ENCODE measurements around the gene C22orf15. TPM values are rescaled to one million over a fixed set of nuclear protein-coding genes. Genes with fewer than 3 reads are reported as not detected.

Gene C22orf15
- total RNA-seq, 1 donor from 2014 or later: not detected

DNA sequence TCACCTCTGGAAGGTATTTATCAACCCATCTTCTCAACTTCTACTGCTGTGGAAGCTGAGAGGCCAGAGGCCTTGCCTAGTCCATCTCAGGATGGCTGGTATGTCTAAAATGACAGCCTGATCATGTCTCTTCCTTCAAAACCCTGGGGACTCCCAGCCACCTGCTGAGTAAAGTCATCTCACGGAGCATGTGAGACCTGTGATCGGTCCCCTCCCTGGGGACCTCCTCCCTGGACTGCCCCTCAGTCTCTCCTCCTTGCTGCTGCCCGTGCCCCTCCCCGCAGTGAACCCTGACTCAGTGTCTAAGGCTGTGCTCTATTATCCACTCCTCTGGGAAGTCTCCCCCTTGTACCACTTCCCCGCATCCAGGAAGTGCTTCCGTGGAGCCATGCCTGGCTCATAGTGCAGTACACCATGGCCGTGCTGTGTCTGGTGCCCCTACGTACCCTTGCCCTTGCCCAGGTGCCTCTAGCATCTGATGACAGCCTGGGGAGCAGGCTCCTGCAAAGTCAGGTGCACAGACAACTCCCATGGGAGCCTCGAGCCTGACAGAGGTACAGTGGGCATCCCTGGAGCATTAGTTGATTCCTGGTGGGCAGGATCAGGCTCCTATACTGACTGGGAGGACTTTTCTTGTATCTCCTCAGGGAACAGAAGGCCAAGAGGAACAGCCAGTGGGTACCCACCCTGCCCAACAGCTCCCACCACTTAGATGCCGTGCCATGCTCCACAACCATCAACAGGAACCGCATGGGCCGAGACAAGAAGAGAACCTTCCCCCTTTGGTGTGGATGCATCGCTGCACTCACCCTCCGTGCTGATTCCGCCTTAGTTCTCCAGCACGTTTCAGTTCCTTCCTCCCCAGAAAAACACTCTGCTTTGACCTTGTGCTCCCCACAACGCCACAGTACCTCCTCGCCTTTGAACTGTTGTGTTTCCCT is 37.8 kb downstream of the C22orf15 start:
- Histone ChIP-seq H3K4me3 (ENCODE audit: low read length in 3 of 3) (no peak overlapping the region), H3K27ac (ENCODE audit: low read depth, low read length) (no peak overlapping the region), H3K9me3 (ENCODE audit: control insufficient read depth in 3 of 3, low read length in 3 of 3) (no peaks in the 10 kb centered on the region), H3K9ac (ENCODE audit: low read depth in 1 of 3, low read length in 3 of 3) (no peak overlapping the region), H3K27me3 (ENCODE audit: control insufficient read depth in 3 of 3, insufficient read depth in 3 of 3, low read length in 3 of 3) (no peaks in the 10 kb centered on the region), H3K4me1 (ENCODE audit: control insufficient read depth in 3 of 3, insufficient read depth in 3 of 3, low read length in 3 of 3) (peaks cover 0 to 2% (median 0%) of the 10 kb centered on the region in 3 donors), H3K36me3 (ENCODE audit: control insufficient read depth in 3 of 3, insufficient read depth in 3 of 3, low read length in 3 of 3) (peaks cover 58 to 65% (median 58%) of the 10 kb centered on the region in 3 donors)

- H3K9me3 ChIP-seq (ENCODE audit: control insufficient read depth in 3 of 3, low read length in 3 of 3): no peaks in the 10 kb centered on the region
- no peak overlapping the region for H3K9ac ChIP-seq (ENCODE audit: low read depth in 1 of 3, low read length in 3 of 3)
- peaks cover 0 to 1% (median 0%) of the 10 kb centered on the region in 3 donors for H3K4me1 ChIP-seq (ENCODE audit: control insufficient read depth in 3 of 3, insufficient read depth in 3 of 3, low read length in 3 of 3)
- H3K4me3 ChIP-seq (ENCODE audit: low read length in 3 of 3): no peak overlapping the region
- H3K27me3 ChIP-seq (ENCODE audit: control insufficient read depth in 3 of 3, insufficient read depth in 3 of 3, low read length in 3 of 3): no peaks in the 10 kb centered on the region
- no peak overlapping the region for H3K27ac ChIP-seq (ENCODE audit: low read depth, low read length)
- H3K36me3 ChIP-seq (ENCODE audit: control insufficient read depth in 3 of 3, insufficient read depth in 3 of 3, low read length in 3 of 3): peaks cover 62 to 66% (median 65%) of the 10 kb centered on the region in 3 donors
Observed at GRCh38 chr22:23801238-23801821, 38.5 kb downstream of the C22orf15 start.

- no peaks in the 10 kb centered on the region for H3K27me3 ChIP-seq (ENCODE audit: control insufficient read depth in 3 of 3, insufficient read depth in 3 of 3, low read length in 3 of 3)
- no peak overlapping the region for H3K27ac ChIP-seq (ENCODE audit: low read depth, low read length)
- no peak overlapping the region for H3K4me3 ChIP-seq (ENCODE audit: low read length in 3 of 3)
- H3K36me3 ChIP-seq (ENCODE audit: control insufficient read depth in 3 of 3, insufficient read depth in 3 of 3, low read length in 3 of 3): peaks cover 60 to 64% (median 61%) of the 10 kb centered on the region in 3 donors
- H3K4me1 ChIP-seq (ENCODE audit: control insufficient read depth in 3 of 3, insufficient read depth in 3 of 3, low read length in 3 of 3): no peaks in the 10 kb centered on the region
- no peak overlapping the region for H3K9ac ChIP-seq (ENCODE audit: low read depth in 1 of 3, low read length in 3 of 3)
- no peaks in the 10 kb centered on the region for H3K9me3 ChIP-seq (ENCODE audit: control insufficient read depth in 3 of 3, low read length in 3 of 3)
Observed at GRCh38 chr22:23801886-23802377, 39.1 kb downstream of the C22orf15 start.

GRCh38 chr22:23803001-23803819 is 40.4 kb downstream of the C22orf15 start:
- Histone ChIP-seq H3K4me1 (ENCODE audit: control insufficient read depth in 3 of 3, insufficient read depth in 3 of 3, low read length in 3 of 3) (no peaks in the 10 kb centered on the region), H3K4me3 (ENCODE audit: low read length in 3 of 3) (no peak overlapping the region), H3K9me3 (ENCODE audit: control insufficient read depth in 3 of 3, low read length in 3 of 3) (no peaks in the 10 kb centered on the region), H3K36me3 (ENCODE audit: control insufficient read depth in 3 of 3, insufficient read depth in 3 of 3, low read length in 3 of 3) (peaks cover 54 to 61% (median 57%) of the 10 kb centered on the region in 3 donors), H3K9ac (ENCODE audit: low read depth in 1 of 3, low read length in 3 of 3) (no peak overlapping the region), H3K27ac (ENCODE audit: low read depth, low read length) (no peak overlapping the region), H3K27me3 (ENCODE audit: control insufficient read depth in 3 of 3, insufficient read depth in 3 of 3, low read length in 3 of 3) (no peaks in the 10 kb centered on the region)

DNA sequence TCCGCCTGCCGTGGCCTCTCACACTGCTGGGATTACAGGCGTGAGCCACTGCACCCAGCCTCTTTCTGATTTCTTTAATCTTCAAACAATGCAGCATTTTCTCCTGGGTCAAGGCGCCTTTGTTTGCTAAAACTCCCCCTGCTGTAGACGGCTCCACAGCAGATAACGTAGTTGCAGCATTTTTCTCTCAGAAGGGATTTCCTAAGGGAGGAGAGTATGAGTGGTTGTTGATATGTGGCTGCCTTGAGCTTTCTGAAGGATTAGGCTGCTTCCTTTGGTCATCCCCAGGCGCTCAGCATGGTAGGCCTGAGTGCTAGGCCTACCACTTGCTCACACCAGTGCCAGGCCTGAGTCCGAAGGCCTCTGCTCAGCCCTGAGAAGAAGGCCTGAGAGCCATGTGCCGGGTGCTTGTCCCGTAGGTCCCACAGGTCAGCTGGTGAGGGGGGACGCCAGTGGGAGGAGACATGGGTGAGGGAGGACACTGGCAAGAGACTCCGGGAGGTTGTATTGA is 42.0 kb downstream of the C22orf15 start:
- Histone ChIP-seq H3K27me3 (ENCODE audit: control insufficient read depth in 3 of 3, insufficient read depth in 3 of 3, low read length in 3 of 3) (no peaks in the 10 kb centered on the region), H3K9ac (ENCODE audit: low read depth in 1 of 3, low read length in 3 of 3) (peak overlapping the region in 1 of 3 donors; percentile 21), H3K36me3 (ENCODE audit: control insufficient read depth in 3 of 3, insufficient read depth in 3 of 3, low read length in 3 of 3) (peaks cover 50 to 55% (median 53%) of the 10 kb centered on the region in 3 donors), H3K9me3 (ENCODE audit: control insufficient read depth in 3 of 3, low read length in 3 of 3) (no peaks in the 10 kb centered on the region), H3K4me1 (ENCODE audit: control insufficient read depth in 3 of 3, insufficient read depth in 3 of 3, low read length in 3 of 3) (no peaks in the 10 kb centered on the region), H3K27ac (ENCODE audit: low read depth, low read length) (no peak overlapping the region), H3K4me3 (ENCODE audit: low read length in 3 of 3) (no peak overlapping the region)

DNA sequence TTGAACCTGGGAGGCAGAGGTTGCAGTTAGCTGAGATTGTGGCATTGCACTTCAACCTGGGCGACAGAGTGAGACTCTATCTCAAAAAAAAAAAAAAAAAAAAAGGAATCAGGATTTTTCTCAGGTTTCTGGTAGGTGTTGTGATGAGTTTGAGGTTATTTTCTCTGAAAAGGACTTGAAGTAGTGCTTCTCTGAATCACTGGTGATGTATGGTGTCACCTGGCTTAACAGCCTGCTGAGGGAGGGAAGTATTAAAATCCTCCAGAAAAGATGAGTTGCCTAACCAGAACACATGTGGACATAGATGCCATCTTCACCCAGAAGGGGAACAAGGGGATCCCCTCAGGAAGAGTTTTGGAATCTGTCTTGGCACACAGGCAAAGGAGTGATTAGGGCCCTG is 44.0 kb downstream of the C22orf15 start:
- Histone ChIP-seq H3K36me3 (ENCODE audit: control insufficient read depth in 3 of 3, insufficient read depth in 3 of 3, low read length in 3 of 3) (peaks cover 36 to 48% (median 36%) of the 10 kb centered on the region in 3 donors), H3K27ac (ENCODE audit: low read depth, low read length) (no peak overlapping the region), H3K4me1 (ENCODE audit: control insufficient read depth in 3 of 3, insufficient read depth in 3 of 3, low read length in 3 of 3) (no peaks in the 10 kb centered on the region), H3K9ac (ENCODE audit: low read depth in 1 of 3, low read length in 3 of 3) (no peak overlapping the region), H3K27me3 (ENCODE audit: control insufficient read depth in 3 of 3, insufficient read depth in 3 of 3, low read length in 3 of 3) (no peaks in the 10 kb centered on the region), H3K9me3 (ENCODE audit: control insufficient read depth in 3 of 3, low read length in 3 of 3) (no peaks in the 10 kb centered on the region), H3K4me3 (ENCODE audit: low read length in 3 of 3) (no peak overlapping the region)

- Histone ChIP-seq H3K4me1 (ENCODE audit: control insufficient read depth in 3 of 3, insufficient read depth in 3 of 3, low read length in 3 of 3) (peaks cover 0 to 11% (median 4%) of the 10 kb centered on the region in 3 donors), H3K9me3 (ENCODE audit: control insufficient read depth in 3 of 3, low read length in 3 of 3) (no peaks in the 10 kb centered on the region), H3K36me3 (ENCODE audit: control insufficient read depth in 3 of 3, insufficient read depth in 3 of 3, low read length in 3 of 3) (peaks cover 17 to 25% (median 22%) of the 10 kb centered on the region in 3 donors), H3K4me3 (ENCODE audit: low read length in 3 of 3) (no peak overlapping the region), H3K9ac (ENCODE audit: low read depth in 1 of 3, low read length in 3 of 3) (no peak overlapping the region), H3K27ac (ENCODE audit: low read depth, low read length) (no peak overlapping the region), H3K27me3 (ENCODE audit: control insufficient read depth in 3 of 3, insufficient read depth in 3 of 3, low read length in 3 of 3) (no peaks in the 10 kb centered on the region)
Observed at GRCh38 chr22:23812378-23812777, 49.6 kb downstream of the C22orf15 start.

Other genes starting within 250 kb of the C22orf15 start
- gene IGLL1, start 182.7 kb upstream of the C22orf15 start, total RNA-seq: not detected
- 0.52 TPM for gene DRICH1, start 130.7 kb upstream of the C22orf15 start, total RNA-seq
- gene RGL4, start 72.0 kb upstream of the C22orf15 start, total RNA-seq: 0.52 TPM
- gene ZNF70, start 11.9 kb upstream of the C22orf15 start, total RNA-seq: 3.1 TPM
- not detected for gene VPREB3, start 8.6 kb upstream of the C22orf15 start, total RNA-seq
- 3.7 TPM for gene CHCHD10, start 5.0 kb downstream of the C22orf15 start, total RNA-seq
- 6.3 TPM for gene MMP11, start 9.9 kb downstream of the C22orf15 start, total RNA-seq
- 13.6 TPM for gene SMARCB1, start 24.0 kb downstream of the C22orf15 start, total RNA-seq
- 1.0 TPM for gene DERL3, start 76.0 kb downstream of the C22orf15 start, total RNA-seq
- 2.1 TPM for gene SLC2A11, start 94.9 kb downstream of the C22orf15 start, total RNA-seq
- 76.7 TPM for gene MIF, start 131.4 kb downstream of the C22orf15 start, total RNA-seq
- gene GSTT2B, start 198.2 kb downstream of the C22orf15 start, total RNA-seq: 4.7 TPM
- 3.7 TPM for gene DDTL, start 203.9 kb downstream of the C22orf15 start, total RNA-seq
- 39.7 TPM for gene DDT, start 211.5 kb downstream of the C22orf15 start, total RNA-seq
- gene GSTT2, start 217.1 kb downstream of the C22orf15 start, total RNA-seq: not detected
- not detected for gene GSTT4, start 242.5 kb downstream of the C22orf15 start, total RNA-seq
- gene CABIN1, start 248.3 kb downstream of the C22orf15 start, total RNA-seq: 18.3 TPM

All from skeletal muscle tissue (tissue), 4 donors.